MCF 10A (cell line): Measurements from ENCODE around the gene AANAT. TPM values are rescaled to one million over a fixed set of nuclear protein-coding genes. Genes with fewer than 3 reads are reported as not detected.

Experiments
- BruUV-seq: library from RNA; stranded (reverse); fragments of 400-500 nt; replicated peaks from 2 replicates; lab custom pipeline; 2021; lab: Mats Ljungman, UMichigan
- CTCF ChIA-PET: fragments of 300-600 bp; sonication (Branson Sonifier 250); formaldehyde crosslinking; extraction: SDS; loops from one replicate; lab custom pipeline; 2021; ENCODE audit warnings: antibody characterized with exemption, inconsistent platforms; lab: Yijun Ruan, JAX
- POLR2A ChIA-PET: fragments of 300-600, 350-650 bp; sonication (Branson Sonifier 250); formaldehyde crosslinking; extraction: SDS; loops from one replicate; lab custom pipeline; 2020; ENCODE audit warnings: antibody characterized with exemption, inconsistent platforms; lab: Yijun Ruan, JAX
- DNase-seq: peaks from one replicate; pipeline ENCODE4 v3.0.0-alpha.2; 2018; ENCODE audit not compliant: unreplicated experiment
- H3K27ac Mint-ChIP-seq: one replicate; pipeline ENCODE4 v1.8.0; 2022; ENCODE audit warnings: mild to moderate bottlenecking, low read depth, mixed read lengths; ENCODE audit not compliant: unreplicated experiment
- H3K27me3 Mint-ChIP-seq: one replicate; pipeline ENCODE4 v1.8.0; 2022; ENCODE audit warnings: mixed read lengths; ENCODE audit not compliant: insufficient read depth, unreplicated experiment
- H3K36me3 Mint-ChIP-seq: one replicate; pipeline ENCODE4 v1.8.0; 2022; ENCODE audit warnings: mild to moderate bottlenecking, moderate library complexity, mixed read lengths; ENCODE audit not compliant: insufficient read depth, unreplicated experiment
- H3K4me1 Mint-ChIP-seq: one replicate; pipeline ENCODE4 v1.8.0; 2022; ENCODE audit warnings: mixed read lengths; ENCODE audit not compliant: insufficient read depth, unreplicated experiment
- H3K4me3 Mint-ChIP-seq: one replicate; pipeline ENCODE4 v1.8.0; 2022; ENCODE audit warnings: mild to moderate bottlenecking, moderate library complexity, mixed read lengths; ENCODE audit not compliant: unreplicated experiment
- H3K9me3 Mint-ChIP-seq: one replicate; pipeline ENCODE4 v1.8.0; 2022; ENCODE audit warnings: mixed read lengths; ENCODE audit not compliant: unreplicated experiment
- intact Hi-C: fragments of 100-400 bp; cut with micrococcal nuclease; formaldehyde crosslinking; loops from 2 replicates; pipeline ENCODE4 v1.14.1; 2022
- total RNA-seq: library from RNA; stranded (reverse); gene quantifications from 2 replicates; pipeline ENCODE4 v1.2.3, GENCODE V29; 2022
- TF ChIP-seq, protein P1 (sequence below): fragments of 200-600 bp; IDR thresholded peaks from one replicate; pipeline ENCODE4 v1.8.0; 2022; ENCODE audit warnings: antibody characterized with exemption, mild to moderate bottlenecking; ENCODE audit not compliant: unreplicated experiment

The AANAT gene
- total RNA-seq, 1 experiment from 2014 or later, result not detected

DNA sequence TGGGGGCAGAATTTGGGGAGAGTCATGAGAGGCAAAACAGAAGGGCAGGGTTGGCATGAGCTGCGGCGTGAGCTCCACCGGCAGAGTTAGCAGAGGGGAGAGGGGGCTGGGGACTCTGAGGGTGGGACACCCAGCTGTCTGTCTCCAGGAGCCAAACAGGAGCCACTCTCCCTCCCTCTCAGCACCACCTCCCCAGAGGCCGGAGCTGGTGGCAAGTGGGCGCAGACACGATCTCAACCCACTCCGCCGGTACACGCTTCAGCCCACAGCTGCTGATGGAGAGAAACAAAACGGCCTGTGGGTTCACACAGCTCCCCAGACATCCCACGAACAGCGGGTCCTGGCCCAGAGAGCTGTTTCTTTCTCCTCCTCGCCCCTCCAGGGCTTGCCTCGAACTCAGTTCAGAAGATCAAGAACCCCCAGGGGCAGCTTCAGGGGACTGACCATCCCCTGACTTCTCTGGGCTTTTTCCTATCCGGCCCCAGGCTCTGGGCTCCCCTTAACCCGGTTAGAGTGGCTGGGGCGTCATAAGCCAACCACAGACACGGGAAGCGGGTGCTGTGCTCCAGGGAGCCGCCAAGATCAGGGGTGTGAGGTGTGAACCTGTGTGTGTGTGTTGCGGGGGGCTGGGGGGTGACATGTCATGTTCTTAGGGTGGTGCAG lies 26.2 kb downstream of the AANAT start:
- TF ChIP-seq, protein P1, sequence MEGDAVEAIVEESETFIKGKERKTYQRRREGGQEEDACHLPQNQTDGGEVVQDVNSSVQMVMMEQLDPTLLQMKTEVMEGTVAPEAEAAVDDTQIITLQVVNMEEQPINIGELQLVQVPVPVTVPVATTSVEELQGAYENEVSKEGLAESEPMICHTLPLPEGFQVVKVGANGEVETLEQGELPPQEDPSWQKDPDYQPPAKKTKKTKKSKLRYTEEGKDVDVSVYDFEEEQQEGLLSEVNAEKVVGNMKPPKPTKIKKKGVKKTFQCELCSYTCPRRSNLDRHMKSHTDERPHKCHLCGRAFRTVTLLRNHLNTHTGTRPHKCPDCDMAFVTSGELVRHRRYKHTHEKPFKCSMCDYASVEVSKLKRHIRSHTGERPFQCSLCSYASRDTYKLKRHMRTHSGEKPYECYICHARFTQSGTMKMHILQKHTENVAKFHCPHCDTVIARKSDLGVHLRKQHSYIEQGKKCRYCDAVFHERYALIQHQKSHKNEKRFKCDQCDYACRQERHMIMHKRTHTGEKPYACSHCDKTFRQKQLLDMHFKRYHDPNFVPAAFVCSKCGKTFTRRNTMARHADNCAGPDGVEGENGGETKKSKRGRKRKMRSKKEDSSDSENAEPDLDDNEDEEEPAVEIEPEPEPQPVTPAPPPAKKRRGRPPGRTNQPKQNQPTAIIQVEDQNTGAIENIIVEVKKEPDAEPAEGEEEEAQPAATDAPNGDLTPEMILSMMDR, result no peak
- Mint-ChIP-seq H3K4me3 (no peak overlapping the region), H3K27ac (no peak overlapping the region), H3K9me3 (no peaks in the 10 kb centered on the region), H3K27me3 (no peaks in the 10 kb centered on the region), H3K4me1 (peaks cover 26% of the 10 kb centered on the region), H3K36me3 (peaks cover 5% of the 10 kb centered on the region)
- DNase-seq, result no peak
- POLR2A ChIA-PET, result interaction anchor here (0.6 to 1.1 kb wide), 5 partner anchors 38 to 229 kb away, joined by 3 to 5 read pairs (median 3); partner anchors contain the start of gene UBALD2
- intact Hi-C loops, result no loop called here
- CTCF ChIA-PET, result interaction anchor here (0.6 to 2.1 kb wide), 2 partner anchors 14 to 128 kb away, joined by 3 to 5 read pairs; no protein-coding TSS in a partner anchor
- no TSS peak for BruUV-seq

DNA sequence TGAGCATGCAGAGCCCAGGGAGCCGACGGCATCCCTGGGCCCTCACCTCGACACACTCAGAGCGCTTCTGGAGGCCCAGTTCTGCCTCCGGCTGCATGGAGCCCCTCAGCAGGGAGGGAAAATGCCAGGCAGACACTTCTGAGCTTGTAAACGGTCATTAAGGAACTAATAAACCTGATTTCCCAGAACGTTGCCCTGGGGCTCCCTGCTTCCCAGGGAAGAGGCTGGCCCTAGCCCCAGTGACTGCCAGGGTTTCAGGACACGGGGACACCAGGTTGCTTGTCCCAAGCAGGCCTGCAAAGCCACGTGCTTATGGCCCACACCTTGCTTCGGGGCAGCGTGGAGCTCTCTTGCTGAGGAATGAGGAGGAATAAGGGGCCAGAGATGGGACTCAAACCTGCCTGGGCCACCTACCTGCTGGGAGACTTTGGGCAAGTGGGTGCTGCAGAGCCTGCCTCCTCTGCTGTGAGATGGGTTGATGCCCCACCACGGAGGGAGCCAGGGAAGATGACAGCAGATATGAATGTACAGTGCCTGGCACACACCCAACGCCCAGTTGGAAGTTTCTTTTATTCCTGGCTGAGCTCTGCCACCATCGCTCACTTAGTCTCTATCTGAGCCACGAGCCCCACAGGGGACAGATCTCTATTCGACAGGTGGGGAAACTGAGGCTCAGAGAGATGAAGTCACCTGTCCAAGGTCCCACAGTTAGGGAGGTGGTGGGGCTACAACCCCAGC lies 28.4 kb downstream of the AANAT start:
- H3K9me3 Mint-ChIP-seq, result no peaks in the 10 kb centered on the region
- TF ChIP-seq, protein P1, result no peak
- H3K4me1 Mint-ChIP-seq, result peaks cover 35% of the 10 kb centered on the region
- peaks cover 5% of the 10 kb centered on the region for H3K36me3 Mint-ChIP-seq
- POLR2A ChIA-PET, result interaction anchor here (1.0 kb wide), 1 partner anchor 10 kb away, joined by 3 read pairs; no protein-coding TSS in a partner anchor
- no peaks in the 10 kb centered on the region for H3K27me3 Mint-ChIP-seq
- DNase-seq, result no peak
- no peak overlapping the region for H3K4me3 Mint-ChIP-seq
- no peak overlapping the region for H3K27ac Mint-ChIP-seq
- CTCF ChIA-PET, result interaction anchor here (1.1 kb wide), 1 partner anchor 29 kb away, joined by 3 read pairs; the partner anchor contains the start of gene AANAT
- intact Hi-C loops, result no loop called here
- no TSS peak for BruUV-seq

DNA sequence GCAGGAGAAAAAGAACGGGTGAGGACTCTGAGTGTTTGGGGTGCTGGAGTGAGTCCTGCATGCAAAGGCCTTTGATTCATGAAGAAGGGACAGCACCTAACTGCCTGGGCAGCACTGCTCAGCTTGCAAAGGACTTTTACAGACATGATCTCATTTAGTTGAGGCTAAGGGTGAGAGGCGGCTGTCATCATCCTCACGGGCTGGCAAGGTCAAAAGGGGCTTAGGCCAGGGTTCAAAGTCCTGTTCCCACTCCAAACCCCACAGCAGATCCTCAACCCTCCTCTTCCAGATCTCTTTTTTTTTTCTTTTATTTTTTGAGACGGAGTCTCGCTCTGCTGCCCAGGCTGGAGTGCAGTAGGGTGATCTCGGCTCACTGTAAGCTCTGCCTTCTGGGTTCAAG lies 29.1 kb downstream of the AANAT start:
- H3K4me1 Mint-ChIP-seq, result peaks cover 37% of the 10 kb centered on the region
- no TSS peak for BruUV-seq

More for the DNA sequence above, 29.1 kb downstream of the AANAT start:
- intact Hi-C loops, result no loop called here
- Mint-ChIP-seq H3K27me3 (no peaks in the 10 kb centered on the region), H3K27ac (no peak overlapping the region), H3K36me3 (peaks cover 5% of the 10 kb centered on the region), H3K4me3 (no peak overlapping the region), H3K9me3 (no peaks in the 10 kb centered on the region)
- ChIA-PET CTCF (interaction anchor here (1.1 kb wide), 1 partner anchor 29 kb away, joined by 3 read pairs; the partner anchor contains the start of gene AANAT), POLR2A (interaction anchor here (0.5 kb wide), 1 partner anchor 241 kb away, joined by 3 read pairs; the partner anchor contains the start of gene MFSD11)
- TF ChIP-seq, protein P1, result no peak
- no peak for DNase-seq
